Transverse colon (tissue), 4 donors: ENCODE measurements around the gene MTHFD1L. TPM values are rescaled to one million over a fixed set of nuclear protein-coding genes. Genes with fewer than 3 reads are reported as not detected.
"Not testable (repeated sequence)": the region's sequence is repeated elsewhere in the genome, so short reads cannot be mapped to it uniquely, and the experiment has no call there.

Experiments used
- DNase-seq: peaks from one replicate; pipeline ENCODE4 v3.0.0-alpha.2; 2019
- H3K27ac ChIP-seq, 4 donors: fragments of 200-600 bp; sonication (generic); 2 replicates each; pipeline ENCODE4 v1.5.1; 2016 to 2018; ENCODE audit warnings: inconsistent platforms in 4 of 4
- H3K27me3 ChIP-seq: fragments of 200-600 bp; sonication (generic); 2 replicates; pipeline ENCODE4 v1.5.1; 2017; ENCODE audit warnings: inconsistent platforms
- H3K36me3 ChIP-seq, 4 donors: fragments of 200-600 bp; sonication (generic); 2 replicates each; pipeline ENCODE4 v1.5.1; 2017 to 2019; ENCODE audit warnings: inconsistent platforms in 4 of 4
- H3K4me1 ChIP-seq, 4 donors: fragments of 200-600 bp; sonication (generic); 2 replicates each; pipeline ENCODE4 v1.5.1; 2017 to 2020; ENCODE audit warnings: inconsistent platforms in 4 of 4
- H3K4me3 ChIP-seq, 4 donors: fragments of 200-600 bp; sonication (generic); 1 replicate in 1 of 4; 2 replicates in 3 of 4; pipeline versions ENCODE4 v1.5.1 to v1.6.1; 2017 to 2019; ENCODE audit warnings: inconsistent platforms in 4 of 4
- H3K9me3 ChIP-seq, 2 donors: fragments of 200-600 bp; sonication (generic); 2 replicates each; pipeline ENCODE4 v1.5.1; 2017 to 2019; ENCODE audit warnings: inconsistent platforms in 2 of 2
- EP300 ChIP-seq: sonication (generic); formaldehyde crosslinking; IDR thresholded peaks from one replicate; pipeline ENCODE4 v1.6.1; 2017; ENCODE audit warnings: antibody characterized with exemption, low read depth
- POLR2A ChIP-seq: fragments of 450-650 bp; IDR thresholded peaks from one replicate; pipeline ENCODE4 v1.6.1; 2016; ENCODE audit warnings: antibody characterized with exemption, mild to moderate bottlenecking, moderate library complexity
- POLR2AphosphoS5 ChIP-seq, 3 donors: sonication (generic); formaldehyde crosslinking; IDR thresholded peaks; one replicate each; pipeline ENCODE4 v1.6.1; 2016; ENCODE audit warnings: antibody characterized with exemption in 3 of 3
- WGBS, 2 donors: methylation state at CpG; one replicate each; pipeline ENCODE4 v1.1.5; 2018; ENCODE audit warnings: low coverage in 1 of 2; 5-methylcytosine and 5-hydroxymethylcytosine counted together
- in situ Hi-C, 4 donors: fragments of 200-750 bp; cut with MboI; loops; one replicate each; pipeline versions ENCODE4 v1.15.0 to v1.15.1; 2017; ENCODE audit warnings: low sequenced_read_pairs in 3 of 4, low pct_ligation_motif_present in 1 of 4, low pct_unique_long_range_greater_than_20kb in 1 of 4
- intact Hi-C: fragments of 100-400 bp; cut with DNase I; formaldehyde crosslinking; loops from one replicate; pipeline ENCODE4 v1.15.1; 2023; ENCODE audit warnings: low total_unique reads
- total RNA-seq, 4 donors: library from RNA; depleted of rRNA; stranded (reverse); fragments of >200 nt; gene quantifications; one replicate each; pipeline ENCODE4 v1.1.0, GENCODE V29; 2016
- TF ChIP-seq, protein P1 (sequence below), 5 experiments: fragments of 200-600 bp in 3 of 5; fragments of 450-650 bp in 2 of 5; sonication (generic) in 3 of 5; IDR thresholded peaks; 1 replicate in 2 of 5; 2 replicates in 3 of 5; pipeline ENCODE4 v1.5.1; 2016 to 2017; ENCODE audit warnings: antibody characterized with exemption in 5 of 5, inconsistent platforms in 3 of 5, mild to moderate bottlenecking in 2 of 5, moderate library complexity in 1 of 5

Gene MTHFD1L
- total RNA-seq, 4 donors from 2014 or later, result 0.82 to 10.1 (median 5.4) TPM

DNA sequence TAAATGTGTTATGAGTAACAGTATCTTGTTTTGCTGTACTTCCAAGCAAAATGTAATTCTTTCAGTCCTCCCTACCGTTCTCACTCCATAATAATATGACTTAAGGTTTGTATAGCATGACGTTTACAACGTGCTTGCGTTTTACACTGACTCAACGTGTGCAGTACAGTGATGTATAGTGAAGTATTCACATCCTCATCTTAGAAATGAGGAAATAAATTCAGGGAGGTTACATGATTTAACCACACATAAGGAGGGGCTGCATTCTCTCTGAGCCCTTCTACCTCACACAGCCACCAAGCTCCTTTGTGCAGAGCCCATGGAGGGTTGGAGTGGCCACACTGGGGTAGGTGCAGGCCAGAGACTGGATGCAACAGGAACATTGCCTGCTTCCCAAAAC lies 164.5 kb downstream of the MTHFD1L start:
- Histone ChIP-seq H3K36me3 (no peaks in the 10 kb centered on the region), H3K4me1 (peaks cover 0 to 8% (median 0%) of the 10 kb centered on the region in 4 donors), H3K9me3 (no peaks in the 10 kb centered on the region), H3K27ac (no peak overlapping the region), H3K27me3 (no peaks in the 10 kb centered on the region), H3K4me3 (no peak overlapping the region)
- intact Hi-C loops, result loop anchor here (10.0 kb wide), 1 partner anchor 105 kb away; no protein-coding TSS in a partner anchor
- DNase-seq, result no peak
- 76 to 77% methylated on average over 3 to 5 of the region's 5 CpGs for WGBS, 2 donors
- in situ Hi-C loops, result no loop called here
- TF ChIP-seq POLR2A (no peak), EP300 (no peak), POLR2AphosphoS5 (IDR thresholded peaks at IDR 0.05) (no peak)
- TF ChIP-seq, protein P1, sequence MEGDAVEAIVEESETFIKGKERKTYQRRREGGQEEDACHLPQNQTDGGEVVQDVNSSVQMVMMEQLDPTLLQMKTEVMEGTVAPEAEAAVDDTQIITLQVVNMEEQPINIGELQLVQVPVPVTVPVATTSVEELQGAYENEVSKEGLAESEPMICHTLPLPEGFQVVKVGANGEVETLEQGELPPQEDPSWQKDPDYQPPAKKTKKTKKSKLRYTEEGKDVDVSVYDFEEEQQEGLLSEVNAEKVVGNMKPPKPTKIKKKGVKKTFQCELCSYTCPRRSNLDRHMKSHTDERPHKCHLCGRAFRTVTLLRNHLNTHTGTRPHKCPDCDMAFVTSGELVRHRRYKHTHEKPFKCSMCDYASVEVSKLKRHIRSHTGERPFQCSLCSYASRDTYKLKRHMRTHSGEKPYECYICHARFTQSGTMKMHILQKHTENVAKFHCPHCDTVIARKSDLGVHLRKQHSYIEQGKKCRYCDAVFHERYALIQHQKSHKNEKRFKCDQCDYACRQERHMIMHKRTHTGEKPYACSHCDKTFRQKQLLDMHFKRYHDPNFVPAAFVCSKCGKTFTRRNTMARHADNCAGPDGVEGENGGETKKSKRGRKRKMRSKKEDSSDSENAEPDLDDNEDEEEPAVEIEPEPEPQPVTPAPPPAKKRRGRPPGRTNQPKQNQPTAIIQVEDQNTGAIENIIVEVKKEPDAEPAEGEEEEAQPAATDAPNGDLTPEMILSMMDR (IDR thresholded peaks at IDR 0.05), result no peak

DNA sequence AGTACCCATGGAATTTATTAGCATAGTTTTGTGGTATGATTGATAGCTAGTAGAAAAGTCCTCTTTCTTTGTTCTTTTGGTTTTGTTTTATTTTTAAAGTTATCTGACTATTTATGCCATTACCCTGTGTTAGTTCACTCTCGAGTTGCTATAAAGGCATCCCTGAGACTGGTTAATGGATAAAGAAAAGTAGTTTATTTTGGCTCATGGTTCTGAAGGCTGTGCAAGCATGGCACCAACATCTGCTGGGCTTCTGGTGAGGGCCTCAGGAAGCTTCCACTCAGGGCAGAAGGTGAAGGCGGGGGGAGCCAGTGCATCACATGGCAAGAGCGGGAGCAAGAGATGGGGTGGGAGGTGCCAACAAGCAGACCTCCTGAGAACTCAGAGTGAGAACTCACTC lies 166.5 kb downstream of the MTHFD1L start:
- in situ Hi-C loops, result no loop called here
- Histone ChIP-seq H3K4me1 (peaks cover 0 to 22% (median 7%) of the 10 kb centered on the region in 4 donors), H3K36me3 (no peaks in the 10 kb centered on the region), H3K4me3 (no peak overlapping the region), H3K9me3 (no peaks in the 10 kb centered on the region), H3K27me3 (no peaks in the 10 kb centered on the region), H3K27ac (no peak overlapping the region)
- 79 to 89% methylated on average over 2 to 3 of the region's 3 CpGs for WGBS, 2 donors
- no peak for TF ChIP-seq POLR2A
- TF ChIP-seq, protein P1 (IDR thresholded peaks at IDR 0.05), result no peak
- TF ChIP-seq POLR2AphosphoS5 (IDR thresholded peaks at IDR 0.05), result no peak
- TF ChIP-seq EP300, result no peak
- no peak for DNase-seq
- intact Hi-C loops, result no loop called here

DNA sequence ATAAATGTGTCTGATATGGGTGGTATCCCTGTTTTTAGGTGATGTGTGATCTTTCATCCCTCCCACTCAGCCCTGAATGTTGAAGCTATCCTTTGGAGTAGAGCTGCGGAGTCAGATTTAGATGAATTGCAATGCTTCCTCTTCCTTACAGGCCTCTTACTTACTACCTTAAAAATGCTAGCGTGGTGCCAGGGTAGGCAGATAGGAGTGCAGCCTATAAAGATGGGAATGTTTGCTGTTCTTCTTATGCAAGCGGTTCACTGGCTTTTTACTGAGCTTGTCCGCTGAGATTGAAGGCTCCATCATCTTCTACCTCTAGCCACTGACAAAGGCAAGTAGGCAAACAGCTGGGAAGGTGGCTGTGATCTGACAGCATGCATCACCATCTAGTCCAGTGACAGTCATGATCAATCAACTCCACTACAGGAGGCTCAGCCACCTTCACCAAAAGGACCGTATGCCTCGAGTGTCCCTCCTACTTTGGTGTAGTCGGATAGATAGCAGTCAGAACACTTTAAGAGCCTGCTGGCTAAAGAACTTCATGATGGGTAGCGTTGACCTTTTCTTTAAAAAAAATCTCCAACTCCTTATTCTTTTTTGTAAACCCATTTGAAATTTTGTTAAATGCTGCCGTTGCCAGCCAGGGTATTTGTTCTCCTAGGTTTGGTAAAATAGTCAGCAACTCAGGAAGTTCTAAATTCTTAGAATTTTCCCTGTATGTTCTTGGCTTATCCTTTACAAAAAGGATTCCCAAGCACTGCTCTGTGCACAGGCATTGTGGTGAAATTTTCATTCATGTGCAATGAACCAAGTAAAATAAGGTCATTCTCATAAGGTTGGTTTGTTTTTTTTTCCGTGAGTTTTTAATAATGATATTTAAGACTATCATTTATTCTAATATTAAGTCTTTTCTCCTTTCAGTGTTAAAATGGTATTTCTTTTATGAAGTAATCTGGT lies 169.6 kb downstream of the MTHFD1L start:
- Histone ChIP-seq H3K9me3 (no peaks in the 10 kb centered on the region), H3K27me3 (no peaks in the 10 kb centered on the region), H3K4me3 (no peak overlapping the region), H3K4me1 (peaks cover 0 to 15% (median 7%) of the 10 kb centered on the region in 4 donors), H3K27ac (peak overlapping the region in 3 of 4 donors; percentile 70 to 79 (median 75)), H3K36me3 (no peaks in the 10 kb centered on the region)
- TF ChIP-seq EP300 (no peak), POLR2AphosphoS5 (IDR thresholded peaks at IDR 0.05) (no peak), POLR2A (no peak)
- TF ChIP-seq, protein P1 (IDR thresholded peaks at IDR 0.05), result no peak
- no peak for DNase-seq
- intact Hi-C loops (no loop called here), in situ Hi-C loops (no loop called here)
- WGBS, 2 donors, result 91 to 93% methylated on average over 9 to 10 of the region's 10 CpGs

DNA sequence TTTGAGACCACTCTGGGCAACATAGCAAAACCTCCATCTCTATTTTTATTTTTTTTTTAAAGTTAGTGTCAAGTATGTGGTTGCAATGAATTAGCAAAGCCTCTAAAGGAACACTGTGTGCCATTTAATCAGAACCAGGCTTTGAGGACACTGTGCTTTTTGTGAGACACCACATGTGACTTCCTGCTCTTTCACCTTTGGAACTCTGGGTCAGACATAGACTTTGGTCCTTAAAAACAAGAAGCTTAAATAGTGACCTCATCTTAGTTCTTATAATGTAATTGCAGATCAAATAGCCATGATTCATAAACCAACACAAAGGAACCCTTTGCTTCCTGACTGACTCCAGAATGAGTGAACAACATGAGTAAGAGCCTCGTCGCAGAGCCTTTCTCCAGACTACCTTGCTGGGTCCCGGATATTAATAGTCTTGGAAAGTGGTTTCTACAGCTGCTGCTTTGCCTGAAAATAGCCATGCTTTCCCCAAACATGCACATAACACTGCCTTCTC lies 170.8 kb downstream of the MTHFD1L start:
- DNase-seq, intact Hi-C loops, H3K4me3 ChIP-seq, H3K36me3 ChIP-seq, H3K9me3 ChIP-seq, in situ Hi-C loops, H3K27me3 ChIP-seq: not testable (repeated sequence)
- Histone ChIP-seq H3K27ac (peak overlapping the region; percentile 52 to 79 (median 72)), H3K4me1 (peaks cover 0 to 15% (median 11%) of the 10 kb centered on the region in 4 donors)
- TF ChIP-seq POLR2AphosphoS5 (IDR thresholded peaks at IDR 0.05) (peak in 2 of 3 donors; percentile 12 to 74), POLR2A (peak; percentile 55), EP300 (peak; percentile 83)
- 53 to 55% methylated on average over 2 to 3 of the region's 3 CpGs for WGBS, 2 donors
